ENCODE data around the gene GRIK3.

Gene GRIK3

DNA sequence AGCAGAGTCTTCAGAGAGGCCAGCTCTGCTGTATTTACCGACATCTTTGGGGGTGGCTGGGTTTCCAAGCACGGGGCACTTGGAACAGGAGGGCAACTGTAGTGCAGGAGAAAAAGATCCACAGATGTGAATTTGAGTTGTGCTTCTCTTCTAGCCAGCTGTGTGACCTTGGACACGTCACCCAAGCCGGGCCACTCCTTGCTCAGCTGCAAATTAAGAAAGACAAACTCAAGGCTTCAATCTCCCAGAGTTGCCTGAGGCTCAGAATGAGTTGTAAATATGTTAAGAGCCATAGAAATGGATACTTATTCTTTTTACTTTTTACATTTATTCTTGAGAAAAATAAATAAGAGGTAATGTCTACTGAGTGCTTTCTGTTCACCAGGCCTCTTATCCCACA is 24.3 kb downstream of the GRIK3 start:
- ChIA-PET CTCF (interaction anchor here (0.7 kb wide), 1 partner anchor 28 kb away, joined by 3 read pairs; no protein-coding TSS in a partner anchor), POLR2A (ENCODE audit: low non-redundant PET) (no interaction called here)

DNA sequence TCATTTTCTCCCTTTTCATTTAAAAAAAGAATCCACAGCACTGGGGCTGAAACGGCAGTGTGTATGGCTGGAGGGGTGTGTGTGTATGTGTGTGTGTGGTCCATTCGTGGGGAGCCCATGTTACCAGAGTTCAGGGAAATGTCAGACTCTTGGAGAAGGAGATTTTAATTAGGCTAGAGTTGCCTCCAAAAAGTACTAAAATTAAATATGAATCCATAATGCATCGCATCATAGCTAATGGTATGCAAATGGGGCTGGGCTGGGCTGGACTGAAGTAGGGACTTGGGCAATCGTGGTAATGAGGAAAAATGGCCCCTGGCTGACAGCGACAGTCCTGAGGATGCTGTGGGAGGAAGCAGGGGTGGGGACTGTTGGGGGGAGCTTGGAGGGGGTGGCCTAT is 24.8 kb downstream of the GRIK3 start:
- no peak for DNase-seq (ENCODE audit: low spot score)
- H3K27ac ChIP-seq: no peak overlapping the region
- ChIA-PET POLR2A (ENCODE audit: low non-redundant PET) (no interaction called here), CTCF (no interaction called here)
- TF ChIP-seq, protein P1, sequence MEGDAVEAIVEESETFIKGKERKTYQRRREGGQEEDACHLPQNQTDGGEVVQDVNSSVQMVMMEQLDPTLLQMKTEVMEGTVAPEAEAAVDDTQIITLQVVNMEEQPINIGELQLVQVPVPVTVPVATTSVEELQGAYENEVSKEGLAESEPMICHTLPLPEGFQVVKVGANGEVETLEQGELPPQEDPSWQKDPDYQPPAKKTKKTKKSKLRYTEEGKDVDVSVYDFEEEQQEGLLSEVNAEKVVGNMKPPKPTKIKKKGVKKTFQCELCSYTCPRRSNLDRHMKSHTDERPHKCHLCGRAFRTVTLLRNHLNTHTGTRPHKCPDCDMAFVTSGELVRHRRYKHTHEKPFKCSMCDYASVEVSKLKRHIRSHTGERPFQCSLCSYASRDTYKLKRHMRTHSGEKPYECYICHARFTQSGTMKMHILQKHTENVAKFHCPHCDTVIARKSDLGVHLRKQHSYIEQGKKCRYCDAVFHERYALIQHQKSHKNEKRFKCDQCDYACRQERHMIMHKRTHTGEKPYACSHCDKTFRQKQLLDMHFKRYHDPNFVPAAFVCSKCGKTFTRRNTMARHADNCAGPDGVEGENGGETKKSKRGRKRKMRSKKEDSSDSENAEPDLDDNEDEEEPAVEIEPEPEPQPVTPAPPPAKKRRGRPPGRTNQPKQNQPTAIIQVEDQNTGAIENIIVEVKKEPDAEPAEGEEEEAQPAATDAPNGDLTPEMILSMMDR (conservative IDR thresholded peaks at IDR 0.05; ENCODE audit: low read depth): no peak

More for the DNA sequence above, 24.3 kb downstream of the GRIK3 start:
- TF ChIP-seq, protein P1 (conservative IDR thresholded peaks at IDR 0.05; ENCODE audit: low read depth): no peak
- no peak for DNase-seq (ENCODE audit: low spot score)
- H3K27ac ChIP-seq: no peak overlapping the region

- H3K27ac ChIP-seq: no peak overlapping the region
- TF ChIP-seq, protein P1 (conservative IDR thresholded peaks at IDR 0.05; ENCODE audit: low read depth): no peak
- DNase-seq (ENCODE audit: low spot score): no peak
- ChIA-PET POLR2A (ENCODE audit: low non-redundant PET) (no interaction called here), CTCF (no interaction called here)
Observed at GRCh38 chr1:37006132-37006868, 28.0 kb downstream of the GRIK3 start.

DNA sequence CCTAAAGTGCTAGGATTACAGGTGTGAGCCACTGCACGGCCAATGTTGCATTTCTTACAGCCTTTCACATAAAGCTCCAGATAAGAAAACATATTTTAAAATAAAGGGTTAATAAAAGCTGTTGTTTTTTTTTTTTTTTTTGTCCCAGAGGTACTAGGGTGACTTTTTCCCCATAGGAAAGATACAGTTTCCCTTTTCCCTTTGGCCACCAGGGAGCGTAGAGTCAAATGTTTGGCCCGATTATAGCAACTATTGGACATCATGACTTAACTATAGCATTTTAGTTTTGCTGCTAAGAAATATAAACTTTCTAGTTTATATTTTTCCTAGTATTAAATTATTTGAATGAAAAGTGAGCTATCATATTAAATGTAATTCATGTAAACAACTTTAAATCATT is 31.4 kb downstream of the GRIK3 start:
- no peak overlapping the region for H3K27ac ChIP-seq
- ChIA-PET CTCF (interaction anchor here (0.6 to 0.7 kb wide), 3 partner anchors 25 to 427 kb away, joined by 3 read pairs; no protein-coding TSS in a partner anchor), POLR2A (ENCODE audit: low non-redundant PET) (no interaction called here)
- TF ChIP-seq, protein P1 (conservative IDR thresholded peaks at IDR 0.05; ENCODE audit: low read depth): no peak
- DNase-seq (ENCODE audit: low spot score): no peak

DNA sequence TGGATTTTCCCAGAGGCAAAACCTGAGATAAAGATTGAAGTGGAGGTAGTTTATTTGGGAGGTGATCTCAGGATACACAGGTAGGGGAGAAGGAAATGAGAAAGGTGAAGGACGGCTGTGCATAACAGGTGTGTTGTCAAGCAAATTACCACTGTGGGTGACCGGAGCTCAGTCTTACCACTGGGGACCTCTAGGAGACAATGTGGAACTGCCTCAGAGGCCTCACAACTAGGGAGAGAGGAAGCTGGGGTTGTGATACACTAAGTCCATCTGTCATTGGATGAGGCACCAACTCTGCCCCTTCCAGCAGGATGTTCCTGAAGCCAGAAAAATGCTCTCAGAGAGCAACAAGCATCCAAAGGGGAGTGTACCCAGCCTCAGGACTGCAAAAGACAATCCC is 32.6 kb downstream of the GRIK3 start:
- TF ChIP-seq, protein P1 (conservative IDR thresholded peaks at IDR 0.05; ENCODE audit: low read depth): no peak
- ChIA-PET CTCF (no interaction called here), POLR2A (ENCODE audit: low non-redundant PET) (no interaction called here)
- no peak overlapping the region for H3K27ac ChIP-seq
- no peak for DNase-seq (ENCODE audit: low spot score)

GRCh38 chr1:36996106-36996505 is 38.2 kb downstream of the GRIK3 start:
- TF ChIP-seq, protein P1 (conservative IDR thresholded peaks at IDR 0.05; ENCODE audit: low read depth): no peak
- DNase-seq (ENCODE audit: low spot score): no peak
- no peak overlapping the region for H3K27ac ChIP-seq
- POLR2A ChIA-PET (ENCODE audit: low non-redundant PET): no interaction called here
- CTCF ChIA-PET: no interaction called here
